ENCODE measurements around the gene ALG9.

- TF ChIP-seq EZH2 (IDR thresholded peaks at IDR 0.05; ENCODE audit: borderline replicate concordance, low read depth, low read length, severe bottlenecking) (no peak), CTCF (IDR thresholded peaks at IDR 0.05; ENCODE audit: extremely low read depth in 1 of 2, insufficient read depth in 1 of 2, low read depth in 1 of 2, low read length in 2 of 2) (no peak), GATA2 (IDR thresholded peaks at IDR 0.05; ENCODE audit: insufficient read depth, insufficient read length, low read depth, low read length) (no peak), POLR2AphosphoS5 (IDR thresholded peaks at IDR 0.05; ENCODE audit: insufficient read depth, low read depth, low read length) (no peak), POLR2A (IDR thresholded peaks at IDR 0.05; ENCODE audit: low read depth, low read length) (no peak), MYC (IDR thresholded peaks at IDR 0.05; ENCODE audit: low read depth, low read length) (no peak)
- TF ChIP-seq, protein P1, sequence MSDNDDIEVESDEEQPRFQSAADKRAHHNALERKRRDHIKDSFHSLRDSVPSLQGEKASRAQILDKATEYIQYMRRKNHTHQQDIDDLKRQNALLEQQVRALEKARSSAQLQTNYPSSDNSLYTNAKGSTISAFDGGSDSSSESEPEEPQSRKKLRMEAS (IDR thresholded peaks at IDR 0.05; ENCODE audit: insufficient read depth, insufficient read length): no peak
These were observed 125.5 kb downstream of the ALG9 start for GRCh38 chr11:111745719-111746504.

Measured in endothelial cell of umbilical vein (primary cell).